ENCODE measurements around the gene HBA2.
"Not testable (repeated sequence)": the region's sequence is repeated elsewhere in the genome, so short reads cannot be mapped to it uniquely, and the experiment has no call there.

Gene HBA2

GRCh38 chr16:176006-176405 lies 3.3 kb downstream of the HBA2 start:
- not testable (repeated sequence) for DNase-seq

- not testable (repeated sequence) for DNase-seq
Measured at GRCh38 chr16:176477-177382, 4.1 kb downstream of the HBA2 start, which contains the start of gene HBA1. HBA1 (plus strand) TSS chr16:176680; CDS start chr16:176717, 37 bp downstream.

GRCh38 chr16:177394-177822 lies 4.7 kb downstream of the HBA2 start:
- DNase-seq, result no peak

- DNase-seq, result no peak
Measured at GRCh38 chr16:177981-178667, 5.4 kb downstream of the HBA2 start.

GRCh38 chr16:178668-179015 lies 6.0 kb downstream of the HBA2 start:
- DNase-seq, result no peak

- no peak for DNase-seq
Measured at GRCh38 chr16:179211-180092, 6.8 kb downstream of the HBA2 start.

GRCh38 chr16:180101-180675 lies 7.5 kb downstream of the HBA2 start, which contains the start of gene HBQ1:
HBQ1 (plus strand) TSS chr16:180459; CDS start chr16:180487, 28 bp downstream.
- peak; percentile 44 for DNase-seq

GRCh38 chr16:180681-181564 lies 8.2 kb downstream of the HBA2 start:
- peak; percentile 32 for DNase-seq

- no peak for DNase-seq
Measured at GRCh38 chr16:181565-182021, 8.9 kb downstream of the HBA2 start.

- DNase-seq, result no peak
Measured at GRCh38 chr16:183005-183404, 10.3 kb downstream of the HBA2 start.

GRCh38 chr16:185213-185612 lies 12.5 kb downstream of the HBA2 start:
- DNase-seq, result no peak

GRCh38 chr16:185691-186090 lies 13.0 kb downstream of the HBA2 start:
- DNase-seq, result no peak

GRCh38 chr16:187330-187729 lies 14.7 kb downstream of the HBA2 start:
- DNase-seq, result no peak

- no peak for DNase-seq
Measured at GRCh38 chr16:188674-189073, 16.0 kb downstream of the HBA2 start.

GRCh38 chr16:189604-190186 lies 17.0 kb downstream of the HBA2 start:
- no peak for DNase-seq

GRCh38 chr16:191831-192230 lies 19.2 kb downstream of the HBA2 start:
- DNase-seq, result no peak

GRCh38 chr16:192686-193085 lies 20.0 kb downstream of the HBA2 start:
- DNase-seq, result no peak

GRCh38 chr16:193441-193840 lies 20.8 kb downstream of the HBA2 start:
- DNase-seq, result no peak

- no peak for DNase-seq
Measured at GRCh38 chr16:194516-194915, 21.8 kb downstream of the HBA2 start.

- DNase-seq, result peak; percentile 39
Measured at GRCh38 chr16:200388-200787, 27.7 kb downstream of the HBA2 start.

GRCh38 chr16:203246-203645 lies 30.6 kb downstream of the HBA2 start:
- DNase-seq, result no peak
